Suppressor macrophage (primary cell): Measurements from ENCODE around the gene SULT1A4.
"Not testable (repeated sequence)": the region's sequence is repeated elsewhere in the genome, so short reads cannot be mapped to it uniquely, and the experiment has no call there.

Experiments used
- DNase-seq, 4 experiments: peaks; one replicate each; pipeline ENCODE4 v3.0.0-alpha.2; 2020 to 2022
- total RNA-seq, 17 experiments: gene quantifications; one replicate each; lab custom pipeline; 2026; ENCODE audit warnings: mixed read lengths in 6 of 17, inconsistent platforms in 3 of 17; lab: John Stamatoyannopoulos, UW

Gene SULT1A4
- total RNA-seq, result 0 reads per million in 17 experiments

GRCh38 chr16:29459706-29460646 is at the start of gene SULT1A4:
Gene SULT1A4, plus strand, starts transcription at chr16:29459913. Its CDS starts 1,473 bp downstream, at chr16:29461386.
- DNase-seq, result not testable (repeated sequence)

GRCh38 chr16:29423587-29423986 is 36.1 kb upstream of the SULT1A4 start:
- DNase-seq, result not testable (repeated sequence)

- DNase-seq, result not testable (repeated sequence)
Measured at GRCh38 chr16:29425390-29425789, 34.3 kb upstream of the SULT1A4 start.

- DNase-seq, result not testable (repeated sequence)
Measured at GRCh38 chr16:29453754-29454153, 6.0 kb upstream of the SULT1A4 start.

- not testable (repeated sequence) for DNase-seq
Measured at GRCh38 chr16:29454269-29454668, 5.4 kb upstream of the SULT1A4 start, which contains the start of the genes BOLA2 and SLX1B. Gene BOLA2, minus strand, starts transcription at chr16:29454351. Its CDS starts 98 bp downstream, at chr16:29454253. Gene SLX1B, plus strand, starts transcription at chr16:29454533.

- not testable (repeated sequence) for DNase-seq
Measured at GRCh38 chr16:29454828-29455227, 4.9 kb upstream of the SULT1A4 start.

GRCh38 chr16:29457660-29458059 is 2.1 kb upstream of the SULT1A4 start:
- not testable (repeated sequence) for DNase-seq

- not testable (repeated sequence) for DNase-seq
Measured at GRCh38 chr16:29460647-29461030, 926 bp downstream of the SULT1A4 start.

- DNase-seq, result not testable (repeated sequence)
Measured at GRCh38 chr16:29465985-29466824, 6.5 kb downstream of the SULT1A4 start.

GRCh38 chr16:29466904-29467303 is 7.2 kb downstream of the SULT1A4 start:
- DNase-seq, result not testable (repeated sequence)

- DNase-seq, result not testable (repeated sequence)
Measured at GRCh38 chr16:29467654-29468366, 8.1 kb downstream of the SULT1A4 start.

GRCh38 chr16:29469660-29470059 is 9.9 kb downstream of the SULT1A4 start:
- not testable (repeated sequence) for DNase-seq

- DNase-seq, result not testable (repeated sequence)
Measured at GRCh38 chr16:29472065-29472464, 12.4 kb downstream of the SULT1A4 start.

- DNase-seq, result not testable (repeated sequence)
Measured at GRCh38 chr16:29482276-29482675, 22.6 kb downstream of the SULT1A4 start.

- DNase-seq, result not testable (repeated sequence)
Measured at GRCh38 chr16:29506308-29506707, 46.6 kb downstream of the SULT1A4 start, which contains the start of gene NPIPB12. Gene NPIPB12, minus strand, starts transcription at chr16:29506408.
